ENCODE results near the gene CACNA1A. TPM values are rescaled to one million over a fixed set of nuclear protein-coding genes. Genes with fewer than 3 reads are reported as not detected.
"Not testable (repeated sequence)": the region's sequence is repeated elsewhere in the genome, so short reads cannot be mapped to it uniquely, and the experiment has no call there.

The CACNA1A gene
- total RNA-seq, 1 donor from 2014 or later: 0.25 TPM

DNA sequence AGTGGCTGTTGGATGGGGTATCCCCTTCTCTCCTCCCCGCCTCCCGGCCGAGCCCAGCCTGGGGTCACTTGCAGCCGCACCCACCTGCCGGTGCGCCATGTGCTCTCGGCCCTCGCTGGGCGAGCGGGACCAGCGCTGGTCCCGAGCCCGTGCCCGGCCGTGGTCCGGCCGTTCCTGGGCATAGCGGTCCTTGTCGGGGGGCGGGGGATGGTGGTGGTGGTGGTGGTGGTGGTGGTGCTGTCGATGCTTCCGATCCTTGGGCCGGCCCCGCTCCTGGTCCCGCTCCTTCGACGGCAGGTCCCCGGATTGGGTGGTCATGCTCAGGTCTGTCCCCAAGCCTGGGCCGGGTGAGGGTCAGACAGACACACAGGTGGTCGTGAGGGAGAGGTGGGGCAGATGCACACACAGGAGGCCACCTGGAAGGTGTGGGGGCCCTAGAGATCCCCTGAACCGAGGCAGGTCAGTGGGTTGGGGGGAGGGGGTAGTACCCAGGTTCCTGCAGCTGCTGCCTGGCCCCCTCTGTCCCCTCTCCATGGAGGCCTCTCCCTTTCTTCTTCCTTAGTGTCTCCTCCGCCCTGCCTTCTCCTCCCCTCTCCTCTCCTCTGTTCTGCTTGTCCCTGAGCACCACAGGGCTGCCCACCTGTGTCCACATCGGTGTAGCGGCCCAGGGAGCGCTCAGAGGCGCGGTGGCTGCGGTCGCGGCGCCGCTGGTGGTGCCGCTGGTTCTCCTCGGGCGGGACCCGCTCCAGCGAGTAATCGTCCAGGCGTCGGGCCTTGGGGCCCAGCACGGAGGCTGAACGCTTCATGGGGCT, 297.4 kb downstream of the CACNA1A start:
- Mint-ChIP-seq H3K4me1 (ENCODE audit: low read depth) (peaks cover 6% of the 10 kb centered on the region), H3K27me3 (ENCODE audit: low read depth) (no peaks in the 10 kb centered on the region), H3K27ac (peak overlapping the region; percentile 49), H3K4me3 (ENCODE audit: low read depth) (peak overlapping the region; percentile 26), H3K36me3 (ENCODE audit: low read depth) (no peaks in the 10 kb centered on the region), H3K9me3 (no peaks in the 10 kb centered on the region)
- intact Hi-C loops (cut with micrococcal nuclease): loop anchor here (2.0 to 5.0 kb wide), 3 partner anchors 46 to 538 kb away; partner anchors contain the start of genes IER2 and STX10
- no peak for DNase-seq (ENCODE audit: low spot score)

GRCh38 chr19:13207846-13208671, 298.2 kb downstream of the CACNA1A start:
- Mint-ChIP-seq H3K27ac (peak overlapping the region; percentile 95), H3K36me3 (ENCODE audit: low read depth) (no peaks in the 10 kb centered on the region), H3K27me3 (ENCODE audit: low read depth) (no peaks in the 10 kb centered on the region), H3K4me1 (ENCODE audit: low read depth) (peaks cover 6% of the 10 kb centered on the region), H3K4me3 (ENCODE audit: low read depth) (peak overlapping the region; percentile 78), H3K9me3 (no peaks in the 10 kb centered on the region)
- intact Hi-C loops (cut with micrococcal nuclease): loop anchor here (2.0 to 5.0 kb wide), 3 partner anchors 45 to 539 kb away; partner anchors contain the start of genes IER2 and STX10
- peak; percentile 59 for DNase-seq (ENCODE audit: low spot score)

DNA sequence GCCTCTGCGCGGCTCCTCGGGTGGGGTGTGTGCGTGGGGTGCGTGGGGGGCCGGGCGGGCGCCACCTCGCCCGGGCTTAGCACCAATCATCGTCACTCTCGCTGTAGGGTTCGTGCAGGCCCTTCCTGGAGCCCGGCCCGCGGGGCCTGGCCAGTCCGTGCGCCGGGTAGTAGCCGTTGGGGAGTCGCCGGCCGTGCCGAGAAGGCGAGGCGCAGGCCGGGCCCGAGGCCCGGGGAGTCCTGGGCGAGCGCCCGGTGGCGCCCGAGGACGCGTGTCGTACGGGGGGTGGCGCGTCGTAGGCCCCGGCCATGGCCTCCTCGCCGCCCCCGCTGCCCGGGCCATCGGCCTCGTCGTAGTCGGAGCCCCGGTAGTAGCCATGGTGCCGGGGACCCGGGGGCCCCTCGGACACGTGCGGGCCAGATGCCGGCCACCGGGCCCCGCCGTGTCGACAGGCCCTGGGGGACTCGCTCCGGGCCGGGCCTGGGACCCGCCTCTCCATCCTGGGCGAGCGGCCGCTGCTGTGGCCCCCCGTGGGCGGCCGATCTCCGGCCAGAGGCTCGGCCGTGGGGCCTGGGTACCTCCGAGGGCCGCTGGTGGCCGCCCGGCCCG, 298.9 kb downstream of the CACNA1A start:
- DNase-seq (ENCODE audit: low spot score): no peak
- no peaks in the 10 kb centered on the region for H3K27me3 Mint-ChIP-seq (ENCODE audit: low read depth)
- no peaks in the 10 kb centered on the region for H3K36me3 Mint-ChIP-seq (ENCODE audit: low read depth)
- H3K27ac Mint-ChIP-seq: no peak overlapping the region
- no peak overlapping the region for H3K4me3 Mint-ChIP-seq (ENCODE audit: low read depth)
- intact Hi-C loops (cut with micrococcal nuclease): loop anchor here (5.0 kb wide), 1 partner anchor 540 kb away; a partner anchor contains a TSS
- H3K9me3 Mint-ChIP-seq: no peaks in the 10 kb centered on the region
- H3K4me1 Mint-ChIP-seq (ENCODE audit: low read depth): peaks cover 5% of the 10 kb centered on the region

GRCh38 chr19:13206587-13206986, 299.7 kb downstream of the CACNA1A start:
- Mint-ChIP-seq H3K4me1 (ENCODE audit: low read depth) (peaks cover 5% of the 10 kb centered on the region), H3K36me3 (ENCODE audit: low read depth) (no peaks in the 10 kb centered on the region), H3K27ac (no peak overlapping the region), H3K9me3 (no peaks in the 10 kb centered on the region), H3K4me3 (ENCODE audit: low read depth) (no peak overlapping the region), H3K27me3 (ENCODE audit: low read depth) (no peaks in the 10 kb centered on the region)
- intact Hi-C loops (cut with micrococcal nuclease): loop anchor here (5.0 kb wide), 1 partner anchor 541 kb away; a partner anchor contains a TSS
- DNase-seq (ENCODE audit: low spot score): no peak

DNA sequence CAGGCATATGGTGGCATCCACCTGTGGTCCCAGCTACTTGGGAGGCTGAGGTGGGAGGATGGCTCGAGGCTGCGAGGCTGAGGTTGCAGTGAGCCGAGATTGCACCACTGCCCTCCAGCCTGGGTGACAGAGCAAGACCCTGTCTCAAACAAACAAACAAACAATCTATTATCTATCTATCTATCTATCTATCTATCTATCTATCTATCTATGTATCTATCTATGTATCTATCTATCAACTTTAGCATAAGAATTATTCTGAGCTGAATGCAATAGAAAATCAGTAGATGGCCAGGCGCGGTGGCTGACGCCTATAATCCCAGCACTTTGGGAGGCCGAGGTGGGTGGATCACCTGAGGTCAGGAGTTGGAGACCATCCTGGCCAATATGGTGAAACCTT, 304.2 kb downstream of the CACNA1A start:
- H3K27me3 Mint-ChIP-seq (ENCODE audit: low read depth); intact Hi-C loops (cut with micrococcal nuclease); H3K36me3 Mint-ChIP-seq (ENCODE audit: low read depth); DNase-seq (ENCODE audit: low spot score); H3K4me1 Mint-ChIP-seq (ENCODE audit: low read depth); H3K9me3 Mint-ChIP-seq; H3K4me3 Mint-ChIP-seq (ENCODE audit: low read depth); H3K27ac Mint-ChIP-seq: not testable (repeated sequence)

GRCh38 chr19:13198634-13199033, 307.6 kb downstream of the CACNA1A start:
- Mint-ChIP-seq H3K4me3 (ENCODE audit: low read depth) (no peak overlapping the region), H3K27me3 (ENCODE audit: low read depth) (no peaks in the 10 kb centered on the region), H3K36me3 (ENCODE audit: low read depth) (no peaks in the 10 kb centered on the region), H3K27ac (no peak overlapping the region), H3K9me3 (no peaks in the 10 kb centered on the region), H3K4me1 (ENCODE audit: low read depth) (peaks cover 2% of the 10 kb centered on the region)
- intact Hi-C loops (cut with micrococcal nuclease): no loop called here
- no peak for DNase-seq (ENCODE audit: low spot score)

DNA sequence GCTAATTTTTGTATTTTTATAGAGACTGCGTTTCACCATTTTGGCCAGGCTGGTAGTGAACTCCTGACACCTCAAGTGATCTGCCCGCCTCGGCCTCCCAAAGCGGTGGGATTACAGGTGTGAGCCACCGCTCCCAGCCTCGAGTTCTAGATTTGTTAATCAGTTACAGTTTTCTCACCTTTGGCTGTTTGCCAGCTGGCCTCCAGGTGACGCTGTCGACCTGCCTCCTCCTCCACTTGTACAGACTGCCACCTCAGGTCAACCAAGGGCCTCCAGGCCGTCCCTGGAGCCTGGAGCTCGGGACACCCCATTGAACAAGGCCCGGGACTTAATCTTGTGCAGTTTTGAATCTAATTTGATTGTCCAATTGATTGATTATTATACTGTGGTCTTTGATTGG, 310.6 kb downstream of the CACNA1A start:
- no peaks in the 10 kb centered on the region for H3K9me3 Mint-ChIP-seq
- H3K27ac Mint-ChIP-seq: no peak overlapping the region
- no peak overlapping the region for H3K4me3 Mint-ChIP-seq (ENCODE audit: low read depth)
- H3K4me1 Mint-ChIP-seq (ENCODE audit: low read depth): peaks cover 10% of the 10 kb centered on the region
- H3K27me3 Mint-ChIP-seq (ENCODE audit: low read depth): no peaks in the 10 kb centered on the region
- intact Hi-C loops (cut with micrococcal nuclease): loop anchor here (1.0 kb wide), 1 partner anchor 66 kb away; no protein-coding TSS in a partner anchor
- H3K36me3 Mint-ChIP-seq (ENCODE audit: low read depth): no peaks in the 10 kb centered on the region
- DNase-seq (ENCODE audit: low spot score): peak; percentile 33

DNA sequence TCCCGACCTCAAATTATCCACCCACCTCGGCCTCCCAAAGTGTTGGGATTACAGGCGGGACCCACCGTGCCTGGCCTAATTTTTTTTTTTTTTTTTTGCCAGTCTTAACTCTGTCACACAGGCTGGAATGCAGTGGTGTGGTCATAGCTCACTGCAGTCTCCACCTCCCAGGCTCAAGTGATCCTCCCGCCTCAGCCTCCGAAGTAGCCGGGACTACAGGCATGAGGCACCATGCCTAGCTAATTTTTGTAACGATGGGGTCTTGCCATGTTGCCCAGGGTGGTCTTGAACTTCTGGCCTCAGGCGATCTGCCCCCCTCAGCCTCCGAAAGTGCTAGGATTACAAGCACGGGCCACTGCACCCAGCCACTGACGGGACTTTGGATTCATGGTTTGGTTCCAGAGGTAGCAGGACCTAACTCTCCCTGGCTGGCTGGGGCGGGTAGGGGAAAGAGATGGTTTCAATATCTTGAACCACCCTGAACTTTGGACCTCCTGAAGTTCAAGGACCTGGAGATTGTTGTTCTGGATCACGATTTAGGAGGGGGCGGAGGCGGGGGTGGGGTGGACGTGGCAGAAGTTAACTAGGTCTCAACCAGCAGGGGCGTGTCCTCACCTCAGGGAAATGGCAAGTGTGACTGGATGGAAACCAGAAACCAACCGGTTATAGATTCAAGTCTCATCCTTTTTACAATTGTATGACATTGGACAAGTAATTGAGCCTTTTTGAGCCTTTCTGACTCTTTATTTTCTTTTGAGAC, 315.3 kb downstream of the CACNA1A start:
- no peak for DNase-seq (ENCODE audit: low spot score)
- no peaks in the 10 kb centered on the region for H3K36me3 Mint-ChIP-seq (ENCODE audit: low read depth)
- H3K4me1 Mint-ChIP-seq (ENCODE audit: low read depth): peaks cover 14% of the 10 kb centered on the region
- intact Hi-C loops (cut with micrococcal nuclease): no loop called here
- H3K9me3 Mint-ChIP-seq: no peaks in the 10 kb centered on the region
- no peaks in the 10 kb centered on the region for H3K27me3 Mint-ChIP-seq (ENCODE audit: low read depth)
- H3K27ac Mint-ChIP-seq: peak overlapping the region; percentile 52
- H3K4me3 Mint-ChIP-seq (ENCODE audit: low read depth): no peak overlapping the region

GRCh38 chr19:13189600-13189999, 316.7 kb downstream of the CACNA1A start:
- Mint-ChIP-seq H3K27ac (no peak overlapping the region), H3K9me3 (no peaks in the 10 kb centered on the region), H3K4me3 (ENCODE audit: low read depth) (no peak overlapping the region), H3K36me3 (ENCODE audit: low read depth) (no peaks in the 10 kb centered on the region), H3K27me3 (ENCODE audit: low read depth) (no peaks in the 10 kb centered on the region), H3K4me1 (ENCODE audit: low read depth) (peaks cover 14% of the 10 kb centered on the region)
- no peak for DNase-seq (ENCODE audit: low spot score)
- intact Hi-C loops (cut with micrococcal nuclease): no loop called here

- intact Hi-C loops (cut with micrococcal nuclease): no loop called here
- peaks cover 14% of the 10 kb centered on the region for H3K4me1 Mint-ChIP-seq (ENCODE audit: low read depth)
- no peak for DNase-seq (ENCODE audit: low spot score)
- H3K27ac Mint-ChIP-seq: peak overlapping the region; percentile 33
- H3K36me3 Mint-ChIP-seq (ENCODE audit: low read depth): no peaks in the 10 kb centered on the region
- no peaks in the 10 kb centered on the region for H3K27me3 Mint-ChIP-seq (ENCODE audit: low read depth)
- no peaks in the 10 kb centered on the region for H3K9me3 Mint-ChIP-seq
- no peak overlapping the region for H3K4me3 Mint-ChIP-seq (ENCODE audit: low read depth)
These were observed 318.9 kb downstream of the CACNA1A start for GRCh38 chr19:13187419-13187818.

DNA sequence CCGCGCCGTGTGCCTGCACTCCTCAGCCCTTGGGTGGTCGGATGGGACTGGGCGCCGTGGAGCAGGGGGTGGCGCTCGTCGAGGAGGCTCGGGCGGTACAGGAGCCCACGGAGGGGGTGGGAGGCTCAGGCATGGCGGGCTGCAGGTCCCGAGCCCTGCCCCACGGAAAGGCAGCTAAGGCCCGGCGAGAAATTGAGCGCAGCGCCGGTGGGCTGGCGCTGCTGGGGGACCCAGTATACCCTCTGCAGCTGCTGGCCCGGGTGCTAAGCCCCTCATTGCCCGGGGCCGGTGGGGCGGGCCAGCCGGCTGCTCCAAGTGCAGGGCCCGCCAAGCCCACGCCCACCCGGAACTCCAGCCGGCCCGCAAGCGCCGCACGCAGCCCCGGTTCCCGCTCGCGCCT, 319.6 kb downstream of the CACNA1A start:
- H3K4me1 Mint-ChIP-seq (ENCODE audit: low read depth): peaks cover 19% of the 10 kb centered on the region
- intact Hi-C loops (cut with micrococcal nuclease); H3K27ac Mint-ChIP-seq; DNase-seq (ENCODE audit: low spot score); H3K9me3 Mint-ChIP-seq; H3K27me3 Mint-ChIP-seq (ENCODE audit: low read depth); H3K36me3 Mint-ChIP-seq (ENCODE audit: low read depth); H3K4me3 Mint-ChIP-seq (ENCODE audit: low read depth): not testable (repeated sequence)

Measured in activated T-helper 2 cell treated with anti-CD3 and anti-CD28 coated beads, Interferon-gamma antibody, Interleukin-2, Interleukin-4, amounts not matched to agents 10 μg/mL and 5 μg/mL and 100 μg/mL, durations not matched to agents 14 hours and 24 hours and 36 hours (primary cell).